H9 (cell line): ENCODE results near the gene MBTPS2. TPM values are rescaled to one million over a fixed set of nuclear protein-coding genes. Genes with fewer than 3 reads are reported as not detected.

Experiments
- DNase-seq: peaks from one replicate; pipeline ENCODE4 v3.0.0-alpha.2; 2017
- H2AFZ ChIP-seq: one replicate; pipeline ENCODE4 v1.6.1; 2013; ENCODE audit warnings: mild to moderate bottlenecking, low read length, control low read depth, moderate library complexity
- H2AK5ac ChIP-seq: 2 replicates; pipeline ENCODE4 v1.6.1; 2013; ENCODE audit warnings: low read length, control low read depth, mixed read lengths; ENCODE audit not compliant: insufficient read length
- H2BK120ac ChIP-seq: one replicate; pipeline ENCODE4 v1.6.1; 2013; ENCODE audit warnings: low read depth, mild to moderate bottlenecking, low read length, control low read depth, inconsistent platforms; ENCODE audit not compliant: poor library complexity, severe bottlenecking
- H2BK12ac ChIP-seq: 2 replicates; pipeline ENCODE4 v1.6.1; 2013; ENCODE audit warnings: low read length, control low read depth, mixed read lengths, low read depth; ENCODE audit not compliant: insufficient read length
- H2BK15ac ChIP-seq: 2 replicates; pipeline ENCODE4 v1.6.1; 2013; ENCODE audit warnings: low read depth, low read length, control low read depth
- H2BK20ac ChIP-seq: one replicate; pipeline ENCODE4 v1.6.1; 2013; ENCODE audit warnings: low read depth, mild to moderate bottlenecking, low read length, control low read depth, inconsistent platforms; ENCODE audit not compliant: poor library complexity, severe bottlenecking
- H2BK5ac ChIP-seq: 2 replicates; pipeline ENCODE4 v1.6.1; 2013; ENCODE audit warnings: low read length, control low read depth, mixed read lengths; ENCODE audit not compliant: insufficient read length
- H3K14ac ChIP-seq: 2 replicates; pipeline ENCODE4 v1.6.1; 2013; ENCODE audit warnings: low read length, control low read depth; ENCODE audit not compliant: insufficient read depth
- H3K18ac ChIP-seq: 2 replicates; pipeline ENCODE4 v1.6.1; 2013; ENCODE audit warnings: low read depth, mild to moderate bottlenecking, mixed read lengths, low read length, control low read depth; ENCODE audit not compliant: insufficient read length
- H3K23ac ChIP-seq: 2 replicates; pipeline ENCODE4 v1.6.1; 2013; ENCODE audit warnings: low read length, control low read depth, mixed read lengths, low read depth; ENCODE audit not compliant: insufficient read length
- H3K23me2 ChIP-seq: 2 replicates; pipeline ENCODE4 v1.6.1; 2013; ENCODE audit warnings: low read depth, mild to moderate bottlenecking, mixed read lengths, low read length, control low read depth; ENCODE audit not compliant: insufficient read length, poor library complexity, severe bottlenecking
- H3K27ac ChIP-seq: 2 replicates; pipeline ENCODE4 v1.5.1; 2013; ENCODE audit warnings: low read length, control low read depth, mixed read lengths, low read depth; ENCODE audit not compliant: insufficient read length
- H3K27me3 ChIP-seq: 2 replicates; pipeline ENCODE4 v1.6.1; 2013; ENCODE audit warnings: low read length, control low read depth, inconsistent platforms; ENCODE audit not compliant: insufficient read depth
- H3K4ac ChIP-seq: 2 replicates; pipeline ENCODE4 v1.6.1; 2013; ENCODE audit warnings: low read depth, mild to moderate bottlenecking, control low read depth, inconsistent platforms, low read length, moderate library complexity
- H3K4me1 ChIP-seq: 2 replicates; pipeline ENCODE4 v1.6.1; 2013; ENCODE audit warnings: low read length, control low read depth, inconsistent platforms; ENCODE audit not compliant: insufficient read depth
- H3K4me2 ChIP-seq: 2 replicates; pipeline ENCODE4 v1.6.1; 2013; ENCODE audit warnings: low read length, control low read depth, mixed read lengths; ENCODE audit not compliant: insufficient read length, insufficient read depth
- H3K56ac ChIP-seq: 2 replicates; pipeline ENCODE4 v1.6.1; 2013; ENCODE audit warnings: low read depth, mild to moderate bottlenecking, mixed read lengths, low read length, control low read depth; ENCODE audit not compliant: insufficient read length
- H3K79me1 ChIP-seq: 2 replicates; pipeline ENCODE4 v1.6.1; 2013; ENCODE audit warnings: low read depth, mild to moderate bottlenecking, moderate library complexity, low read length, control low read depth, inconsistent platforms; ENCODE audit not compliant: insufficient read depth, poor library complexity, severe bottlenecking
- H3K79me2 ChIP-seq: 2 replicates; pipeline ENCODE4 v1.6.1; 2013; ENCODE audit warnings: low read length, control low read depth, inconsistent platforms; ENCODE audit not compliant: insufficient read depth
- H3K9ac ChIP-seq: 2 replicates; pipeline ENCODE4 v1.6.1; 2013; ENCODE audit warnings: low read length, control low read depth, mixed read lengths; ENCODE audit not compliant: insufficient read length; ENCODE audit errors: extremely low read depth
- H3K9me3 ChIP-seq: one replicate; pipeline ENCODE4 v1.6.1; 2013; ENCODE audit warnings: low read depth, low read length, inconsistent platforms; ENCODE audit not compliant: control insufficient read depth
- H3T11ph ChIP-seq: one replicate; pipeline ENCODE4 v1.6.1; 2013; ENCODE audit warnings: mild to moderate bottlenecking, low read length, control low read depth, inconsistent platforms
- H4K20me1 ChIP-seq: one replicate; pipeline ENCODE4 v1.6.1; 2013; ENCODE audit not compliant: control insufficient read depth, insufficient read length, insufficient read depth
- H4K5ac ChIP-seq: 2 replicates; pipeline ENCODE4 v1.6.1; 2013; ENCODE audit warnings: low read depth, mild to moderate bottlenecking, mixed read lengths, low read length, control low read depth; ENCODE audit not compliant: insufficient read length
- H4K8ac ChIP-seq: replicated peaks from 2 replicates; pipeline ENCODE4 v1.6.1; 2013; ENCODE audit warnings: low read length, control low read depth, mixed read lengths, low read depth; ENCODE audit not compliant: insufficient read length
- H4K91ac ChIP-seq: 2 replicates; pipeline ENCODE4 v1.6.1; 2013; ENCODE audit warnings: low read depth, mild to moderate bottlenecking, moderate library complexity, mixed read lengths, low read length, control low read depth; ENCODE audit not compliant: insufficient read length
- H3K27ac Mint-ChIP-seq, 3 experiments: 2 replicates in 2 of 3; 3 replicates in 1 of 3; pipeline ENCODE4 v1.8.0; 2020 to 2021; ENCODE audit warnings: mixed read lengths in 3 of 3, mild to moderate bottlenecking in 1 of 3, moderate library complexity in 1 of 3
- H3K27me3 Mint-ChIP-seq: 2 replicates; pipeline ENCODE4 v1.8.0; 2021; ENCODE audit warnings: low read depth, mild to moderate bottlenecking, moderate library complexity, mixed read lengths
- H3K36me3 Mint-ChIP-seq, 3 experiments: 2 replicates in 2 of 3; 3 replicates in 1 of 3; pipeline ENCODE4 v1.8.0; 2020 to 2021; ENCODE audit warnings: low read depth in 3 of 3, mixed read lengths in 3 of 3; ENCODE audit not compliant: insufficient read depth in 1 of 3
- H3K4me1 Mint-ChIP-seq, 2 experiments: 2 replicates each; pipeline ENCODE4 v1.8.0; 2020; ENCODE audit warnings: mixed read lengths in 2 of 2
- H3K4me3 Mint-ChIP-seq, 2 experiments: 2 replicates in 1 of 2; 3 replicates in 1 of 2; pipeline ENCODE4 v1.8.0; 2020 to 2021; ENCODE audit warnings: mild to moderate bottlenecking in 2 of 2, mixed read lengths in 2 of 2, moderate library complexity in 1 of 2
- H3K9me3 Mint-ChIP-seq, 2 experiments: 2 replicates in 1 of 2; 3 replicates in 1 of 2; pipeline ENCODE4 v1.8.0; 2020; ENCODE audit warnings: mild to moderate bottlenecking in 2 of 2, mixed read lengths in 2 of 2, moderate library complexity in 1 of 2
- WGBS: extraction: QIAGEN DNeasy Blood & Tissue Kit; methylation state at CpG from one replicate; pipeline ENCODE4 v1.1.7; 2013; ENCODE audit warnings: missing lambda C conversion rate, low lambda C conversion rate, mixed read lengths; ENCODE audit not compliant: insufficient read length; ENCODE audit errors: extremely low coverage; 5-methylcytosine and 5-hydroxymethylcytosine counted together
- total RNA-seq: library from RNA; stranded (reverse); gene quantifications from 2 replicates; pipeline ENCODE4 v1.2.1, GENCODE V29; 2021
- TF ChIP-seq, protein P1 (sequence below): fragments of 200-600 bp; sonication (generic); conservative IDR thresholded peaks from 3 replicates; pipeline ENCODE4 v1.8.0; 2021; ENCODE audit warnings: antibody characterized with exemption, mild to moderate bottlenecking

Gene MBTPS2
- total RNA-seq, 1 experiment from 2014 or later: 6.8 TPM

DNA sequence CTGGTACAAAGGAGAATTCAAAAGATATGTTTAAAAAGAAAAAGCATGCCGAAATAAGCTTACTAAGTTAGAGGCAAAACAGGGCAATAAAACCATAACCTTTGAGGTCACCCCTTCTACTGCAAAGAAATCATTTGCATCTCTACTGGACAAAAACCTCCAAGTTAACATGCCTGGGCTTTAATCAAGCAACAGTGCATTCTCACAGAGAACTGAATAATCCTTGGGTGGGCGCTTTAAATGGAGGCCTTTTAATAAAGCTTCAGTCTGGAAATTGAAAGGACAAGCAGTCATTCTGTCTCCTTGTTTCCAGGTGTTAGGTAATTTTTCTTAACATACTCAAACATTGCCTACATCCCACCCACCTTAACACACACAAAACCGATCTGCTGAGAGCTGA is 66.5 kb downstream of the MBTPS2 start:
- TF ChIP-seq, protein P1, sequence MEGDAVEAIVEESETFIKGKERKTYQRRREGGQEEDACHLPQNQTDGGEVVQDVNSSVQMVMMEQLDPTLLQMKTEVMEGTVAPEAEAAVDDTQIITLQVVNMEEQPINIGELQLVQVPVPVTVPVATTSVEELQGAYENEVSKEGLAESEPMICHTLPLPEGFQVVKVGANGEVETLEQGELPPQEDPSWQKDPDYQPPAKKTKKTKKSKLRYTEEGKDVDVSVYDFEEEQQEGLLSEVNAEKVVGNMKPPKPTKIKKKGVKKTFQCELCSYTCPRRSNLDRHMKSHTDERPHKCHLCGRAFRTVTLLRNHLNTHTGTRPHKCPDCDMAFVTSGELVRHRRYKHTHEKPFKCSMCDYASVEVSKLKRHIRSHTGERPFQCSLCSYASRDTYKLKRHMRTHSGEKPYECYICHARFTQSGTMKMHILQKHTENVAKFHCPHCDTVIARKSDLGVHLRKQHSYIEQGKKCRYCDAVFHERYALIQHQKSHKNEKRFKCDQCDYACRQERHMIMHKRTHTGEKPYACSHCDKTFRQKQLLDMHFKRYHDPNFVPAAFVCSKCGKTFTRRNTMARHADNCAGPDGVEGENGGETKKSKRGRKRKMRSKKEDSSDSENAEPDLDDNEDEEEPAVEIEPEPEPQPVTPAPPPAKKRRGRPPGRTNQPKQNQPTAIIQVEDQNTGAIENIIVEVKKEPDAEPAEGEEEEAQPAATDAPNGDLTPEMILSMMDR: no peak
- H2BK12ac ChIP-seq: no peak overlapping the region
- no peak overlapping the region for H3K56ac ChIP-seq
- no peak overlapping the region for H4K8ac ChIP-seq
- no peak overlapping the region for H2BK15ac ChIP-seq
- H4K20me1 ChIP-seq: no peaks in the 10 kb centered on the region
- no peak overlapping the region for H4K91ac ChIP-seq
- H3K4me1 Mint-ChIP-seq: peaks cover 28 to 36% of the 10 kb centered on the region in 2 experiments
- no peak overlapping the region for H3K9ac ChIP-seq
- no peaks in the 10 kb centered on the region for H3K27me3 Mint-ChIP-seq
- H3K14ac ChIP-seq: no peak overlapping the region
- no peak overlapping the region for H2AFZ ChIP-seq
- H2BK5ac ChIP-seq: no peak overlapping the region
- no peaks in the 10 kb centered on the region for H3K79me1 ChIP-seq
- H3T11ph ChIP-seq: no peak overlapping the region
- H3K4me3 Mint-ChIP-seq: no peak overlapping the region
- no peak overlapping the region for H3K4me2 ChIP-seq
- peaks cover 1% of the 10 kb centered on the region for H3K9me3 ChIP-seq
- H3K27me3 ChIP-seq: no peaks in the 10 kb centered on the region
- no peaks in the 10 kb centered on the region for H3K79me2 ChIP-seq
- no peak for DNase-seq
- no peak overlapping the region for H3K4ac ChIP-seq
- no peak overlapping the region for H3K23ac ChIP-seq
- WGBS: no CpG with 5 or more reads among the region's 3 CpGs
- no peak overlapping the region for H3K18ac ChIP-seq
- H3K9me3 Mint-ChIP-seq: peaks cover 3 to 33% of the 10 kb centered on the region in 2 experiments
- peaks cover 4 to 11% (median 5%) of the 10 kb centered on the region in 3 experiments; a peak in 3 of 7 replicates for H3K36me3 Mint-ChIP-seq
- peaks cover 4% of the 10 kb centered on the region; the same call in 1 of the 2 replicates for H3K4me1 ChIP-seq
- H3K27ac ChIP-seq: no peak overlapping the region
- no peaks in the 10 kb centered on the region for H3K23me2 ChIP-seq
- no peak overlapping the region for H2BK20ac ChIP-seq
- H2AK5ac ChIP-seq: no peak overlapping the region
- peak overlapping the region in 2 of 3 experiments; percentile 2 to 91; a peak in 5 of 7 replicates for H3K27ac Mint-ChIP-seq
- H2BK120ac ChIP-seq: no peak overlapping the region
- H4K5ac ChIP-seq: no peak overlapping the region
